Neutrophil (primary cell): ENCODE measurements around the gene NEGR1.

ENCODE experiments used
- H3K27ac ChIP-seq: fragments of 200-600 bp; sonication (generic); 2 replicates; pipeline ENCODE4 v1.5.1; 2016; ENCODE audit warnings: mild to moderate bottlenecking, moderate library complexity
- H3K27me3 ChIP-seq: fragments of 200-600 bp; sonication (generic); 2 replicates; pipeline ENCODE4 v1.6.0; 2016; ENCODE audit warnings: mild to moderate bottlenecking
- H3K36me3 ChIP-seq: fragments of 200-600 bp; sonication (generic); 2 replicates; pipeline ENCODE4 v1.5.1; 2017
- H3K4me1 ChIP-seq, 2 experiments: fragments of 200-600 bp in 1 of 2; sonication (generic) in 1 of 2; 1 replicate in 1 of 2; 2 replicates in 1 of 2; pipeline versions ENCODE4 v1.5.1 to v1.6.1; 2013 to 2016; ENCODE audit warnings: low read depth in 1 of 2, low read length in 1 of 2, mild to moderate bottlenecking in 1 of 2, moderate library complexity in 1 of 2; ENCODE audit not compliant: control insufficient read depth in 1 of 2, insufficient read depth in 1 of 2
- H3K4me3 ChIP-seq, 2 experiments: fragments of 200-600 bp in 1 of 2; sonication (generic) in 1 of 2; 1 replicate in 1 of 2; 2 replicates in 1 of 2; pipeline ENCODE4 v1.5.1; 2013 to 2016; ENCODE audit warnings: low read depth in 1 of 2, low read length in 1 of 2, mild to moderate bottlenecking in 1 of 2, moderate library complexity in 1 of 2
- H3K9me3 ChIP-seq: fragments of 200-600 bp; sonication (generic); 2 replicates; pipeline ENCODE4 v1.5.1; 2016
- CTCF ChIP-seq: fragments of 200-600 bp; sonication (generic); IDR thresholded peaks from 2 replicates; pipeline ENCODE4 v1.5.1; 2016; ENCODE audit warnings: antibody characterized with exemption

NEGR1 gene

DNA sequence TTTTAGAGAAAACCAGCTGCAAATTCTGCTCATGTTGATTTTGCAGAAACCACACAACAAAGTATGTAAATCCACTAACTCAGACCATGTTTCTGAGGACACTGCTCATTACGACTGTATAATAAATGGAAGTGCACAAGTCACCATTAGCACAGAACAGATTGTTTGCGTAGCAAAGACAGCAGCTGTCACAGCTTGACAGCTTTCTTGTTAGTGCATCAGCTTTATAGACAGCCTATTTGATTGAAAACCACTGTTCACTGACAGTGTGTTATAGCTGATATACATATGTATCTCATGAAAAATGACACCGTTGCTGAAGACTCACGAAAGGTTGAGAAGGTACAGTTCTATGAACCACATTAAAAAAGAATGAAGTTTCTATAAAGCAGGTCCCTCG lies 641.3 kb downstream of the NEGR1 start:
- no peak for TF ChIP-seq CTCF
- H3K27me3 ChIP-seq, result no peaks in the 10 kb centered on the region
- H3K27ac ChIP-seq, result no peak overlapping the region
- H3K4me1 ChIP-seq, result no peaks in the 10 kb centered on the region
- H3K4me3 ChIP-seq, result no peak overlapping the region
- no peaks in the 10 kb centered on the region for H3K36me3 ChIP-seq
- H3K9me3 ChIP-seq, result no peaks in the 10 kb centered on the region

GRCh38 chr1:71640116-71640515 lies 642.2 kb downstream of the NEGR1 start:
- no peaks in the 10 kb centered on the region for H3K9me3 ChIP-seq
- no peak overlapping the region for H3K4me3 ChIP-seq
- no peaks in the 10 kb centered on the region for H3K4me1 ChIP-seq
- no peak overlapping the region for H3K27ac ChIP-seq
- no peaks in the 10 kb centered on the region for H3K27me3 ChIP-seq
- no peaks in the 10 kb centered on the region for H3K36me3 ChIP-seq
- TF ChIP-seq CTCF, result no peak

GRCh38 chr1:71638081-71638766 lies 644.1 kb downstream of the NEGR1 start:
- Histone ChIP-seq H3K9me3 (no peaks in the 10 kb centered on the region), H3K4me1 (no peaks in the 10 kb centered on the region), H3K27me3 (no peaks in the 10 kb centered on the region), H3K36me3 (no peaks in the 10 kb centered on the region), H3K27ac (no peak overlapping the region), H3K4me3 (no peak overlapping the region)
- no peak for TF ChIP-seq CTCF

GRCh38 chr1:71635568-71635967 lies 646.8 kb downstream of the NEGR1 start:
- Histone ChIP-seq H3K9me3 (no peaks in the 10 kb centered on the region), H3K36me3 (no peaks in the 10 kb centered on the region), H3K4me3 (no peak overlapping the region), H3K4me1 (no peaks in the 10 kb centered on the region), H3K27ac (no peak overlapping the region), H3K27me3 (no peaks in the 10 kb centered on the region)
- no peak for TF ChIP-seq CTCF

- TF ChIP-seq CTCF, result no peak
Observed at GRCh38 chr1:71634159-71634558, 648.2 kb downstream of the NEGR1 start.

More at GRCh38 chr1:71634159-71634558, 648.2 kb downstream of the NEGR1 start:
- Histone ChIP-seq H3K27ac (no peak overlapping the region), H3K27me3 (no peaks in the 10 kb centered on the region), H3K4me3 (no peak overlapping the region), H3K36me3 (no peaks in the 10 kb centered on the region), H3K9me3 (no peaks in the 10 kb centered on the region), H3K4me1 (no peaks in the 10 kb centered on the region)
